Kidney (tissue), 14 donors: ENCODE data around the gene CPTP. TPM values are rescaled to one million over a fixed set of nuclear protein-coding genes. Genes with fewer than 3 reads are reported as not detected.

Experiments used
- DNase-seq, 5 donors: peaks; one replicate each; pipeline ENCODE4 v3.0.0-alpha.2; 2013 to 2020
- FAIRE-seq: peaks from 2 replicates; lab custom pipeline; 2012; peaks lifted over from hg19 to GRCh38; lab: Jason Lieb, UNC
- H3K27ac ChIP-seq, 2 donors: one replicate each; pipeline ENCODE4 v1.7.0; 2013; ENCODE audit warnings: low read depth in 2 of 2, low read length in 2 of 2, inconsistent platforms in 1 of 2
- H3K27me3 ChIP-seq: one replicate; pipeline ENCODE4 v1.7.1; 2013; ENCODE audit warnings: low read length, inconsistent platforms; ENCODE audit not compliant: control insufficient read depth, insufficient read depth
- H3K36me3 ChIP-seq, 3 donors: one replicate each; pipeline versions ENCODE4 v1.7.0 to v1.7.1; 2013; ENCODE audit warnings: low read length in 3 of 3, control low read depth in 1 of 3, inconsistent platforms in 1 of 3; ENCODE audit not compliant: insufficient read depth in 3 of 3, control insufficient read depth in 2 of 3
- H3K4me1 ChIP-seq, 3 donors: one replicate each; pipeline versions ENCODE4 v1.7.0 to v1.7.1; 2013; ENCODE audit warnings: low read length in 3 of 3, inconsistent platforms in 1 of 3, low read depth in 1 of 3; ENCODE audit not compliant: control insufficient read depth in 2 of 3, insufficient read depth in 2 of 3
- H3K4me3 ChIP-seq, 3 donors: one replicate each; pipeline versions ENCODE4 v1.7.0 to v1.8.1; 2013; ENCODE audit warnings: low read length in 3 of 3, control low read depth in 1 of 3, inconsistent platforms in 1 of 3
- H3K9ac ChIP-seq, 3 donors: one replicate each; pipeline versions ENCODE4 v1.7.0 to v1.7.1; 2013; ENCODE audit warnings: low read length in 3 of 3, control low read depth in 1 of 3, inconsistent platforms in 1 of 3
- H3K9me3 ChIP-seq, 3 donors: one replicate each; pipeline versions ENCODE4 v1.7.0 to v1.7.1; 2013; ENCODE audit warnings: low read length in 3 of 3, control low read depth in 1 of 3, inconsistent platforms in 1 of 3; ENCODE audit not compliant: control insufficient read depth in 2 of 3, insufficient read depth in 1 of 3
- intact Hi-C: fragments of 100-400 bp; cut with DNase I; formaldehyde crosslinking; loops from one replicate; pipeline ENCODE4 v1.11.1; 2022
- polyA plus RNA-seq: library from polyadenylated mRNA; stranded (reverse); fragments of 350-450 nt; fragmentation: Illumina TruSeq; extraction: RNeasy Lipid Tissue Mini Kit (QIAGEN cat#74804); gene quantifications from one replicate; pipeline ENCODE4 v1.2.3, GENCODE V29; 2014; ENCODE audit warnings: low read depth, low replicate concordance; ENCODE audit not compliant: insufficient read depth
- total RNA-seq: library from RNA; stranded (reverse); fragmentation: NEBNext Ultra II Directional; extraction: Animal tissue kit (Norgen Biotek cat#: 25700); gene quantifications from one replicate; pipeline ENCODE4 v1.2.1, GENCODE V29; 2021
- TF ChIP-seq, protein P1 (sequence below): IDR thresholded peaks from 3 replicates; pipeline ENCODE4 v1.5.1; 2012; ENCODE audit warnings: mild to moderate bottlenecking, moderate library complexity, borderline replicate concordance; ENCODE audit not compliant: insufficient read depth; ENCODE audit errors: extremely low read depth
- donor health status: control.
- donor health status: control.
- donor health status: control.
- donor health status: control.
- donor health status: control.
- donor health status: DM: yes; HTN: yes; CAD: no.
- donor health status: Normal renal cell carcinoma (clear cell type).

CPTP gene
- total and polyA plus RNA-seq, 2 donors from 2014 or later, result 21.9 to 51.5 TPM

DNA sequence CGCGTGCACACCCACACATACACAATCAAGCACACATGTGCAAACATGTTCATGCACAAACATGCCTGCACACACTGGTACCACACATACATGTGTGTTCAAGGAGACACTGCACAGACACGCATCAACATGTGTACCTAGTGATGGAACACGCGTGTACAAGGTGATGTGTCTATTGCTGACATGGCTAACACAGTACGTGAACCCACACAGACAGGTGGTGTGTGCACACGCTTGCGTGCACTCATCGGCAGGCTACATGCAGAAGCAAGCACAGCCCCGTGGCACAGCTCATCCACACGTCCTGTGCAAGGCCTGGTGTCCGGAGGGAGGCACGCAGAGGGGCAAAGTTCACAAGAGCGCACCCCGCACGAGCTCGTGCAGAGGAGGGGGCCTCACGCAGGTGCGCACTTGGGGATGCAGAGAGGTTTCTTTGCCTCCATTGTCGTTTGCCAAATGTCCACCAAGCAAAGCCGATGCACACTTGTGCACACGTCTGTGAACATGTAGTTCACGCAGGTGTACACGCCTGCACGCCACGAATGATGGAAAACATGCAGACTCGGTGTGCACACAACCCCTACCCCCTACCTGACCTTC lies 17.8 kb upstream of the CPTP start:
- Histone ChIP-seq H3K4me3 (peak overlapping the region; percentile 53 to 74 (median 71)), H3K9me3 (no peaks in the 10 kb centered on the region), H3K27ac (no peak overlapping the region), H3K36me3 (peaks cover 0 to 6% (median 0%) of the 10 kb centered on the region in 3 donors), H3K4me1 (peaks cover 0 to 36% (median 12%) of the 10 kb centered on the region in 3 donors), H3K27me3 (no peaks in the 10 kb centered on the region), H3K9ac (peak overlapping the region in 2 of 3 donors; percentile 6 to 13)
- FAIRE-seq, result no peak
- intact Hi-C loops, result no loop called here
- no peak for DNase-seq
- TF ChIP-seq, protein P1, sequence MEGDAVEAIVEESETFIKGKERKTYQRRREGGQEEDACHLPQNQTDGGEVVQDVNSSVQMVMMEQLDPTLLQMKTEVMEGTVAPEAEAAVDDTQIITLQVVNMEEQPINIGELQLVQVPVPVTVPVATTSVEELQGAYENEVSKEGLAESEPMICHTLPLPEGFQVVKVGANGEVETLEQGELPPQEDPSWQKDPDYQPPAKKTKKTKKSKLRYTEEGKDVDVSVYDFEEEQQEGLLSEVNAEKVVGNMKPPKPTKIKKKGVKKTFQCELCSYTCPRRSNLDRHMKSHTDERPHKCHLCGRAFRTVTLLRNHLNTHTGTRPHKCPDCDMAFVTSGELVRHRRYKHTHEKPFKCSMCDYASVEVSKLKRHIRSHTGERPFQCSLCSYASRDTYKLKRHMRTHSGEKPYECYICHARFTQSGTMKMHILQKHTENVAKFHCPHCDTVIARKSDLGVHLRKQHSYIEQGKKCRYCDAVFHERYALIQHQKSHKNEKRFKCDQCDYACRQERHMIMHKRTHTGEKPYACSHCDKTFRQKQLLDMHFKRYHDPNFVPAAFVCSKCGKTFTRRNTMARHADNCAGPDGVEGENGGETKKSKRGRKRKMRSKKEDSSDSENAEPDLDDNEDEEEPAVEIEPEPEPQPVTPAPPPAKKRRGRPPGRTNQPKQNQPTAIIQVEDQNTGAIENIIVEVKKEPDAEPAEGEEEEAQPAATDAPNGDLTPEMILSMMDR, result no peak

DNA sequence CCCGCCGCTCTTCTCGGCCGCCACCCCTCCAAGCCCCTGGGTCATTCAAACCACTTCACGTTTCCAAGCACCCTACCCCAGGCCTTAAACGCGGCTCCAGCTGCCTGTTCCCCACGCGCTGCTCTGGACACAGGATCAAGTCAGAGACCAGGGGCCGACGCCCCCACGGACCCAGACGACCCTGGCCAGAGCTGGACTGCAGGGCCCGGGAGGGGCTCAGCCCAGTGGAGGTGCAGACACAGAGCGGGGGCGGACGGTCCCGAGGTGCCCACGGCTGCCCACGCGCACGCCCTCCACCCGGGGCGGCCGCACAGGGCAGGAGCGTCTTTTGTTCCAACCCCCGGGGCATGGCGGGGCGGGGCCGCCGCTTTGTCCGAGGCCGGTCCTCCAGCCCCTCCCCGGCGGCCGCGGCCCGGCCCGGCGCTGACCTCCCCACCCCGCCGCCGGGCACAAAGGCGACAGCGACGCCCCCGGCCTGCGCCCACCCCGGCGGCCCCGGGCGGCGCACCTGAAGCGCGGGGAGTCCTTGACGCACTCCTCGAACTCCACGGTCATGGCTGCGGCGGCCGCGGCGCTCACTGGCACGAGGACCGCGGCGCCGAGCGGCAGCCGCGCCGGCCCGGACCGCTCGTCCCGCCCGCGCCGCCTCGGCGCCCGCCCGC lies 17.2 kb upstream of the CPTP start:
- H3K4me3 ChIP-seq, result peak overlapping the region; percentile 53 to 74 (median 71)
- H3K27me3 ChIP-seq, result no peaks in the 10 kb centered on the region
- H3K27ac ChIP-seq, result peak overlapping the region in 1 of 2 donors; percentile 32
- H3K4me1 ChIP-seq, result peaks cover 0 to 36% (median 12%) of the 10 kb centered on the region in 3 donors
- TF ChIP-seq, protein P1, result no peak
- DNase-seq (peak in 1 of 5 donors; percentile 83), FAIRE-seq (no peak)
- H3K9ac ChIP-seq, result peak overlapping the region in 1 of 3 donors; percentile 13
- intact Hi-C loops, result no loop called here
- H3K36me3 ChIP-seq, result peaks cover 0 to 6% (median 0%) of the 10 kb centered on the region in 3 donors
- H3K9me3 ChIP-seq, result no peaks in the 10 kb centered on the region

DNA sequence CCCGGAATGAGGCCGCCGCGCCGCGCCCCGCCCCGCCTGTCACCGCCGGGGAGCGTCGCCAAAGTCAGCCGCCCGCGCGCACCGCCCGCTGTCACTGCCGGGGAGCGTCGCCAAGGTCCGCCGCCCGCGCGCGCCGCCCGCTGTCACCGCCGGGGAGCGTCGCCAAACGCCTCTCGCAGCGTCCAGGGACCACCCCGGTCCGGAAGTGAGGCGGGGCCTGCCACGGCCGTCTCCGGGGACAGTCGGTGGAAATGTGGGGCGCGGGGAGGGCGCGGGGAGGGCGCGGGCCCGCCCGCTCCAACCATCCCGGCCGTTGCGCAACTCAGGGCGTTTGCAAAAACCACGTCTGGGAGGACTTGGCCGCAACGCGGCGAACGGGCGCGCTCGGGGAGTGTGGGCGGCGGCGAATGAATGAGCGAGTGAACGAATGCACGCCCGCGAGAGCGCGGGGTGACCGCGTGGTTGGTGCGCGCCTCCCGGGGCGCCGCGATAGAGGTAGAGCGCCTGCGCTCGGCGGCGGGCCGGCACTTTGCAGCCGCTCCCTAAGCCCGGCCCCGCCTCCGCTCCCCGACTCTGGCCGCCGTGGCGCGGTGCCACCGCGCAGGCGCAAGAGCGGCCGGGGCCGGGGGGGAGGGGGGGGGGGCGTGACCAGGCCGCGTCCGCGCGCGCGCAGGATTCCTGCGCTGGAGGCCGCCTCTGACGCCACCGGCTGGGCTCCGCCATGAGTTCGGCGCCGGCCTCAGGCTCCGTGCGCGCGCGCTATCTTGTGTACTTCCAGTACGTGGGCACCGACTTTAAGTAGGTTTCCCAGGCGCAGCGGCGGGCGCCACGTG lies 16.5 kb upstream of the CPTP start, which contains the start of the genes ACAP3 and PUSL1:
TSS of gene ACAP3 (minus strand) at position 8 of the 833 bp plus-strand sequence. CDS start 115 bp downstream, outside the sequence.
TSS of gene PUSL1 (plus strand) at position 675 of the 833 bp plus-strand sequence. CDS start at position 722, 47 bp downstream.
- Histone ChIP-seq H3K9ac (peak within 1 kb of the TSS in 2 of 3 donors; percentile 32 to 80), H3K36me3 (peaks cover 0 to 6% (median 5%) of the 10 kb centered on the region in 3 donors), H3K4me1 (peaks cover 0 to 36% (median 12%) of the 10 kb centered on the region in 3 donors), H3K4me3 (peak within 1 kb of the TSS; percentile 53 to 77 (median 74)), H3K9me3 (no peaks in the 10 kb centered on the region), H3K27me3 (no peaks in the 10 kb centered on the region), H3K27ac (peak within 1 kb of the TSS; percentile 90 to 92)
- intact Hi-C loops, result no loop called here
- TF ChIP-seq, protein P1, result no peak
- DNase-seq (peak; percentile 89 to 97 (median 94)), FAIRE-seq (no peak)
